GM12878 (cell line): ENCODE results near the gene ADGRL3. TPM values are rescaled to one million over a fixed set of nuclear protein-coding genes. Genes with fewer than 3 reads are reported as not detected.

Source experiments
- ATAC-seq: fragments of 200-7000 bp; cut with Tn5 transposase; 3 replicates; pipeline ENCODE4 v1.9.1; 2020; ENCODE audit warnings: mild to moderate bottlenecking, moderate library complexity
- BruUV-seq: library from RNA; stranded (reverse); fragments of 400-500 nt; replicated peaks from 2 replicates; lab custom pipeline; 2021; lab: Mats Ljungman, UMichigan
- CTCF ChIA-PET: fragments of 300-600 bp; sonication (Branson Sonifier 250); formaldehyde crosslinking; extraction: SDS; loops from one replicate; lab custom pipeline; 2021; ENCODE audit warnings: inconsistent platforms; lab: Yijun Ruan, JAX
- POLR2A ChIA-PET: fragments of 350-600 bp; formaldehyde crosslinking; extraction: SDS; loops from one replicate; lab custom pipeline; 2021; ENCODE audit warnings: inconsistent platforms; lab: Charles Lee
- RAD21 ChIA-PET: fragments of 300-600 bp; sonication (Branson Sonifier 250); formaldehyde crosslinking; loops from one replicate; lab custom pipeline; 2023; ENCODE audit warnings: antibody characterized with exemption; ENCODE audit not compliant: unreplicated experiment; lab: Charles Lee
- SMC1A ChIA-PET: fragments of 300-600 bp; sonication (Branson Sonifier 250); formaldehyde crosslinking; loops from one replicate; lab custom pipeline; 2023; ENCODE audit not compliant: unreplicated experiment, uncharacterized antibody; lab: Charles Lee
- DNase-seq: peaks from one replicate; pipeline ENCODE4 v3.0.0-alpha.2; 2011; ENCODE audit warnings: low read depth, low spot score
- FAIRE-seq: peaks from 3 replicates; lab custom pipeline; 2011; peaks lifted over from hg19 to GRCh38; lab: Jason Lieb, UNC
- H2AFZ ChIP-seq: 2 replicates; pipeline ENCODE4 v1.6.0; 2011; ENCODE audit warnings: low read depth, low read length, control low read depth; ENCODE audit not compliant: control insufficient read depth
- H3K27ac ChIP-seq: 2 replicates; pipeline ENCODE4 v1.5.1; 2011; ENCODE audit warnings: control low read depth; ENCODE audit not compliant: control insufficient read depth, insufficient read depth
- H3K27me3 ChIP-seq, 2 experiments: replicated peaks in 1 of 2; 2 replicates each; pipeline versions ENCODE4 v1.6.0 to v1.6.1; 2011; ENCODE audit warnings: low read length in 1 of 2; ENCODE audit not compliant: control insufficient read depth in 2 of 2, insufficient read depth in 2 of 2
- H3K36me3 ChIP-seq, 2 experiments: 2 replicates each; pipeline ENCODE4 v1.5.1; 2011; ENCODE audit warnings: low read length in 1 of 2; ENCODE audit not compliant: control insufficient read depth in 2 of 2, insufficient read depth in 2 of 2
- H3K4me1 ChIP-seq: 2 replicates; pipeline ENCODE4 v1.6.1; 2011; ENCODE audit warnings: mild to moderate bottlenecking, low read length, moderate library complexity, mixed read lengths; ENCODE audit not compliant: control insufficient read depth, insufficient read depth
- H3K4me2 ChIP-seq: 2 replicates; pipeline ENCODE4 v1.6.0; 2011; ENCODE audit warnings: control low read depth; ENCODE audit not compliant: control insufficient read depth, insufficient read depth
- H3K4me3 ChIP-seq: fragments of 200-600 bp; sonication (generic); 2 replicates; pipeline ENCODE4 v1.5.1; 2016
- H3K79me2 ChIP-seq: 2 replicates; pipeline ENCODE4 v1.6.0; 2011; ENCODE audit warnings: low read length; ENCODE audit not compliant: control insufficient read depth, insufficient read depth
- H3K9ac ChIP-seq: 2 replicates; pipeline ENCODE4 v1.8.0; 2011; ENCODE audit warnings: low read length, control low read depth, mixed read lengths; ENCODE audit not compliant: control insufficient read depth, insufficient read depth
- H3K9me3 ChIP-seq: replicated peaks from 3 replicates; pipeline ENCODE4 v1.5.1; 2011; ENCODE audit warnings: mild to moderate bottlenecking, low read length; ENCODE audit not compliant: control insufficient read depth, insufficient read depth
- H4K20me1 ChIP-seq: 2 replicates; pipeline ENCODE4 v1.6.0; 2011; ENCODE audit not compliant: control insufficient read depth, insufficient read depth
- CREM ChIP-seq: IDR thresholded peaks from 2 replicates; pipeline ENCODE4 v1.6.1; 2014; ENCODE audit warnings: antibody characterized with exemption, low read depth
- IRF3 ChIP-seq: fragments of 450-650 bp; IDR thresholded peaks from 2 replicates; pipeline ENCODE4 v1.6.1; 2014; ENCODE audit warnings: mild to moderate bottlenecking
- PAX8 ChIP-seq: fragments of 450-650 bp; IDR thresholded peaks from 2 replicates; pipeline ENCODE4 v1.6.1; 2017; ENCODE audit warnings: mild to moderate bottlenecking, moderate library complexity
- PBX3 ChIP-seq: IDR thresholded peaks from 2 replicates; pipeline ENCODE4 v1.6.1; 2011; ENCODE audit warnings: mild to moderate bottlenecking, low read depth, low read length, moderate library complexity; ENCODE audit not compliant: insufficient replicate concordance
- ZBTB4 ChIP-seq: fragments of 450-650 bp; formaldehyde crosslinking; IDR thresholded peaks from 2 replicates; pipeline ENCODE4 v1.4.0; 2022; ENCODE audit warnings: mild to moderate bottlenecking, moderate library complexity
- WGBS: methylation state at CpG from one replicate; pipeline ENCODE4 v1.1.6; 2016; ENCODE audit warnings: low lambda C conversion rate; ENCODE audit not compliant: insufficient replicate concordance, insufficient coverage; ENCODE audit errors: missing lambda C conversion rate; 5-methylcytosine and 5-hydroxymethylcytosine counted together
- in situ Hi-C: fragments of 300-500 bp; cut with MboI; formaldehyde crosslinking; loops from 9 replicates; pipeline ENCODE4 v1.14.3; 2018; ENCODE audit warnings: mixed read lengths
- intact Hi-C: fragments of 100-400 bp; cut with micrococcal nuclease; formaldehyde crosslinking; loops from one replicate; pipeline ENCODE4 v1.14.2; 2022; ENCODE audit not compliant: unreplicated experiment
- polyA plus RNA-seq, 11 experiments: library from polyadenylated mRNA; depleted of rRNA in 4 of 11; unstranded in 6 of 11; stranded (reverse) in 5 of 11; fragments of >200 nt; fragmentation: Nextera tagmentation in 4 of 11; fragmentation: Illumina TruSeq in 1 of 11; extraction: Ambion mirVana in 4 of 11; extraction: Trizol in 1 of 11; gene quantifications; 1 replicate in 1 of 11; 2 replicates in 10 of 11; pipeline versions ENCODE4 v1.2.1 to v1.2.3, GENCODE V29; 2011 to 2016; ENCODE audit warnings: inconsistent platforms in 2 of 11, missing spikeins in 2 of 11, low read depth in 1 of 11
- total RNA-seq, 4 experiments: library from RNA; depleted of rRNA in 3 of 4; stranded (reverse); fragments of >200 nt in 3 of 4; fragmentation: Illumina TruSeq in 1 of 4; extraction: Trizol in 1 of 4; gene quantifications; 2 replicates each; pipeline versions ENCODE4 v1.2.1 to v1.2.3, GENCODE V29; 2013 to 2021

The ADGRL3 gene
- total and polyA plus RNA-seq, 10 of the 15 experiments (the other 5 are each of a cell fraction or from before 2014, with no cell fraction given), result 1.1 TPM; not detected in 9

GRCh38 chr4:61583696-61584095, 383.6 kb downstream of the ADGRL3 start:
- ChIA-PET POLR2A (no interaction called here), CTCF (no interaction called here), RAD21 (no interaction called here), SMC1A (no interaction called here)
- DNase-seq, result no peak
- FAIRE-seq, result no peak
- H3K4me3 ChIP-seq, result no peak overlapping the region
- H3K79me2 ChIP-seq, result no peaks in the 10 kb centered on the region
- TF ChIP-seq ZBTB4 (CRISPR knock-in tag), result no peak
- H2AFZ ChIP-seq, result no peak overlapping the region
- no peaks in the 10 kb centered on the region for H3K9me3 ChIP-seq
- WGBS, result 0% methylated on average over 1 of the region's 1 CpG
- ATAC-seq, result no peak
- no peak overlapping the region for H3K9ac ChIP-seq
- no peaks in the 10 kb centered on the region for H3K36me3 ChIP-seq
- in situ Hi-C loops (no loop called here), intact Hi-C loops (no loop called here)
- no peaks in the 10 kb centered on the region for H3K4me1 ChIP-seq
- H3K27ac ChIP-seq, result no peak overlapping the region
- H4K20me1 ChIP-seq, result no peaks in the 10 kb centered on the region
- no TSS peak for BruUV-seq
- no peaks in the 10 kb centered on the region for H3K27me3 ChIP-seq
- no peak overlapping the region for H3K4me2 ChIP-seq

- FAIRE-seq (no peak), DNase-seq (no peak)
- Histone ChIP-seq H4K20me1 (no peaks in the 10 kb centered on the region), H3K4me2 (no peak overlapping the region), H3K9me3 (no peaks in the 10 kb centered on the region), H3K27ac (no peak overlapping the region), H3K4me1 (no peaks in the 10 kb centered on the region), H3K36me3 (no peaks in the 10 kb centered on the region)
- WGBS, result 42% methylated on average over 5 of the region's 5 CpGs
- ChIA-PET CTCF (interaction anchor here (1.0 to 1.2 kb wide), 2 partner anchors 9 to 10 kb away, joined by 3 read pairs; no protein-coding TSS in a partner anchor), RAD21 (interaction anchor here (3.0 kb wide), 1 partner anchor 47 kb away, joined by 9 read pairs; no protein-coding TSS in a partner anchor), POLR2A (no interaction called here)
- in situ Hi-C loops, result no loop called here
- BruUV-seq, result no TSS peak
- TF ChIP-seq IRF3 (no peak), PBX3 (no peak), CREM (no peak), PAX8 (no peak)
- TF ChIP-seq, all 136 proteins: peak for 0
- no peak overlapping the region for H3K9ac ChIP-seq
- no peak overlapping the region for H2AFZ ChIP-seq
- H3K4me3 ChIP-seq, result no peak overlapping the region
- H3K79me2 ChIP-seq, result no peaks in the 10 kb centered on the region
- intact Hi-C loops, result no loop called here
- no peak for ATAC-seq
- no peaks in the 10 kb centered on the region for H3K27me3 ChIP-seq
- SMC1A ChIA-PET, result interaction anchor here (1.4 to 3.3 kb wide), 2 partner anchors 44 to 47 kb away, joined by 4 to 14 read pairs; no protein-coding TSS in a partner anchor
Measured at GRCh38 chr4:61588621-61589402, 388.7 kb downstream of the ADGRL3 start.
